GM12878 (cell line): ENCODE results near the gene SOCS1. TPM values are rescaled to one million over a fixed set of nuclear protein-coding genes. Genes with fewer than 3 reads are reported as not detected.

ENCODE experiments used
- ATAC-seq: fragments of 200-7000 bp; cut with Tn5 transposase; 3 replicates; pipeline ENCODE4 v1.9.1; 2020; ENCODE audit warnings: mild to moderate bottlenecking, moderate library complexity
- BruUV-seq: library from RNA; stranded (reverse); fragments of 400-500 nt; replicated peaks from 2 replicates; lab custom pipeline; 2021; lab: Mats Ljungman, UMichigan
- CTCF ChIA-PET: fragments of 300-600 bp; sonication (Branson Sonifier 250); formaldehyde crosslinking; extraction: SDS; loops from one replicate; lab custom pipeline; 2021; ENCODE audit warnings: inconsistent platforms; lab: Yijun Ruan, JAX
- POLR2A ChIA-PET: fragments of 350-600 bp; formaldehyde crosslinking; extraction: SDS; loops from one replicate; lab custom pipeline; 2021; ENCODE audit warnings: inconsistent platforms; lab: Charles Lee
- RAD21 ChIA-PET: fragments of 300-600 bp; sonication (Branson Sonifier 250); formaldehyde crosslinking; loops from one replicate; lab custom pipeline; 2023; ENCODE audit warnings: antibody characterized with exemption; ENCODE audit not compliant: unreplicated experiment; lab: Charles Lee
- SMC1A ChIA-PET: fragments of 300-600 bp; sonication (Branson Sonifier 250); formaldehyde crosslinking; loops from one replicate; lab custom pipeline; 2023; ENCODE audit not compliant: unreplicated experiment, uncharacterized antibody; lab: Charles Lee
- DNase-seq: peaks from one replicate; pipeline ENCODE4 v3.0.0-alpha.2; 2011; ENCODE audit warnings: low read depth, low spot score
- FAIRE-seq: peaks from 3 replicates; lab custom pipeline; 2011; peaks lifted over from hg19 to GRCh38; lab: Jason Lieb, UNC
- H2AFZ ChIP-seq: 2 replicates; pipeline ENCODE4 v1.6.0; 2011; ENCODE audit warnings: low read depth, low read length, control low read depth; ENCODE audit not compliant: control insufficient read depth
- H3K27ac ChIP-seq: 2 replicates; pipeline ENCODE4 v1.5.1; 2011; ENCODE audit warnings: control low read depth; ENCODE audit not compliant: control insufficient read depth, insufficient read depth
- H3K27me3 ChIP-seq, 2 experiments: replicated peaks in 1 of 2; 2 replicates each; pipeline versions ENCODE4 v1.6.0 to v1.6.1; 2011; ENCODE audit warnings: low read length in 1 of 2; ENCODE audit not compliant: control insufficient read depth in 2 of 2, insufficient read depth in 2 of 2
- H3K36me3 ChIP-seq, 2 experiments: 2 replicates each; pipeline ENCODE4 v1.5.1; 2011; ENCODE audit warnings: low read length in 1 of 2; ENCODE audit not compliant: control insufficient read depth in 2 of 2, insufficient read depth in 2 of 2
- H3K4me1 ChIP-seq: 2 replicates; pipeline ENCODE4 v1.6.1; 2011; ENCODE audit warnings: mild to moderate bottlenecking, low read length, moderate library complexity, mixed read lengths; ENCODE audit not compliant: control insufficient read depth, insufficient read depth
- H3K4me2 ChIP-seq: 2 replicates; pipeline ENCODE4 v1.6.0; 2011; ENCODE audit warnings: control low read depth; ENCODE audit not compliant: control insufficient read depth, insufficient read depth
- H3K4me3 ChIP-seq: fragments of 200-600 bp; sonication (generic); 2 replicates; pipeline ENCODE4 v1.5.1; 2016
- H3K79me2 ChIP-seq: 2 replicates; pipeline ENCODE4 v1.6.0; 2011; ENCODE audit warnings: low read length; ENCODE audit not compliant: control insufficient read depth, insufficient read depth
- H3K9ac ChIP-seq: 2 replicates; pipeline ENCODE4 v1.8.0; 2011; ENCODE audit warnings: low read length, control low read depth, mixed read lengths; ENCODE audit not compliant: control insufficient read depth, insufficient read depth
- H3K9me3 ChIP-seq: replicated peaks from 3 replicates; pipeline ENCODE4 v1.5.1; 2011; ENCODE audit warnings: mild to moderate bottlenecking, low read length; ENCODE audit not compliant: control insufficient read depth, insufficient read depth
- H4K20me1 ChIP-seq: 2 replicates; pipeline ENCODE4 v1.6.0; 2011; ENCODE audit not compliant: control insufficient read depth, insufficient read depth
- BCL11A ChIP-seq: IDR thresholded peaks from 2 replicates; pipeline ENCODE4 v1.6.1; 2011; ENCODE audit warnings: low read depth, low read length
- CBX3 ChIP-seq: fragments of 200-600 bp; sonication (generic); IDR thresholded peaks from 2 replicates; pipeline ENCODE4 v1.6.1; 2016; ENCODE audit warnings: low read depth, borderline replicate concordance
- CEBPZ ChIP-seq: fragments of 150-350 bp; IDR thresholded peaks from 2 replicates; pipeline ENCODE4 v1.6.1; 2016; ENCODE audit warnings: low read depth, low read length
- CREB1 ChIP-seq: IDR thresholded peaks from 2 replicates; pipeline ENCODE4 v1.6.1; 2012; ENCODE audit warnings: low read depth, mild to moderate bottlenecking, inconsistent platforms
- GATAD2B ChIP-seq: fragments of 450-650 bp; conservative IDR thresholded peaks from 2 replicates; pipeline ENCODE4 v1.6.1; 2017; ENCODE audit warnings: low read depth, mild to moderate bottlenecking, moderate library complexity
- NR2C1 ChIP-seq: fragments of 450-650 bp; IDR thresholded peaks from 2 replicates; pipeline ENCODE4 v1.6.1; 2017; ENCODE audit warnings: antibody characterized with exemption, mild to moderate bottlenecking, moderate library complexity
- NR2C2 ChIP-seq: IDR thresholded peaks from 2 replicates; pipeline ENCODE4 v1.6.1; 2011; ENCODE audit warnings: borderline replicate concordance, low read depth; ENCODE audit not compliant: control insufficient read depth, insufficient read length
- PAX8 ChIP-seq: fragments of 450-650 bp; IDR thresholded peaks from 2 replicates; pipeline ENCODE4 v1.6.1; 2017; ENCODE audit warnings: mild to moderate bottlenecking, moderate library complexity
- PML ChIP-seq: IDR thresholded peaks from 2 replicates; pipeline ENCODE4 v1.6.1; 2012; ENCODE audit warnings: low read length, inconsistent platforms
- RB1 ChIP-seq: fragments of 450-650 bp; formaldehyde crosslinking; IDR thresholded peaks from 2 replicates; pipeline ENCODE4 v1.6.1; 2017; ENCODE audit warnings: mild to moderate bottlenecking, borderline replicate concordance
- RELA ChIP-seq: fragments of 450-650 bp; IDR thresholded peaks from 2 replicates; pipeline ENCODE4 v1.8.0; 2014; ENCODE audit warnings: borderline replicate concordance; ENCODE audit not compliant: partially characterized antibody
- REST ChIP-seq: IDR thresholded peaks from 2 replicates; pipeline ENCODE4 v1.6.1; 2012; ENCODE audit warnings: mild to moderate bottlenecking, low read depth, low read length
- SIX5 ChIP-seq: IDR thresholded peaks from 2 replicates; pipeline ENCODE4 v1.6.1; 2011; ENCODE audit warnings: mild to moderate bottlenecking, low read depth, low read length, moderate library complexity; ENCODE audit not compliant: severe bottlenecking
- TBL1XR1 ChIP-seq: IDR thresholded peaks from 2 replicates; pipeline ENCODE4 v1.6.1; 2012; ENCODE audit warnings: low read depth, low read length, improper control_type of control experiment
- WGBS: methylation state at CpG from one replicate; pipeline ENCODE4 v1.1.6; 2016; ENCODE audit warnings: low lambda C conversion rate; ENCODE audit not compliant: insufficient replicate concordance, insufficient coverage; ENCODE audit errors: missing lambda C conversion rate; 5-methylcytosine and 5-hydroxymethylcytosine counted together
- in situ Hi-C: fragments of 300-500 bp; cut with MboI; formaldehyde crosslinking; loops from 9 replicates; pipeline ENCODE4 v1.14.3; 2018; ENCODE audit warnings: mixed read lengths
- intact Hi-C: fragments of 100-400 bp; cut with micrococcal nuclease; formaldehyde crosslinking; loops from one replicate; pipeline ENCODE4 v1.14.2; 2022; ENCODE audit not compliant: unreplicated experiment
- polyA plus RNA-seq, 11 experiments: library from polyadenylated mRNA; depleted of rRNA in 4 of 11; unstranded in 6 of 11; stranded (reverse) in 5 of 11; fragments of >200 nt; fragmentation: Nextera tagmentation in 4 of 11; fragmentation: Illumina TruSeq in 1 of 11; extraction: Ambion mirVana in 4 of 11; extraction: Trizol in 1 of 11; gene quantifications; 1 replicate in 1 of 11; 2 replicates in 10 of 11; pipeline versions ENCODE4 v1.2.1 to v1.2.3, GENCODE V29; 2011 to 2016; ENCODE audit warnings: inconsistent platforms in 2 of 11, missing spikeins in 2 of 11, low read depth in 1 of 11
- total RNA-seq, 4 experiments: library from RNA; depleted of rRNA in 3 of 4; stranded (reverse); fragments of >200 nt in 3 of 4; fragmentation: Illumina TruSeq in 1 of 4; extraction: Trizol in 1 of 4; gene quantifications; 2 replicates each; pipeline versions ENCODE4 v1.2.1 to v1.2.3, GENCODE V29; 2013 to 2021

The SOCS1 gene
- total and polyA plus RNA-seq, 10 of the 15 experiments (the other 5 are each of a cell fraction or from before 2014, with no cell fraction given), result 0.42 to 39.8 (median 11.2) TPM

DNA sequence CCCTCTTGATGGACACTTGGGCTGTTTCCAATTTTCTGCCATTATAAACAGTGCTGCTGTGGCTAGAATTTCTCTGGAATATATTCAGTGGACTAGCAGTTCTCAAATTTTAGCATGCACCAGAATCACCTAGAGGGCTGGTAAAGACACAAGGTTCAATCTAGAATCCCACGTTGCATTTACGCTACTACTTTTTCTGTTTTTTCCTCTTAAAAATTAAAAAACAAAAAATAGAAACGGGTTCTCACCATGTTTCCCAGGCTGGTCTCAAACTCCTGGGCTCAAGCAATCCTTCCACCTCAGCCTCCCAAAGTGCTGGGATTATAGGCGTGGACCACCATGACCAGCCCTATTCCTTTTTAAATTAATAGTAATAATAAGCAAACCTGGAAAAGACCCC lies 39.7 kb upstream of the SOCS1 start (continued):
- TF ChIP-seq RB1 (no peak), REST (no peak), RELA (no peak), GATAD2B (no peak), NR2C2 (no peak), NR2C1 (no peak), PAX8 (no peak), CBX3 (no peak)

- ChIA-PET SMC1A (interaction anchor here (0.7 to 1.0 kb wide), 2 partner anchors 9 to 62 kb away, joined by 3 to 4 read pairs; no protein-coding TSS in a partner anchor), RAD21 (interaction anchor here (1.2 to 1.6 kb wide), 2 partner anchors 29 to 36 kb away, joined by 3 to 4 read pairs; partner anchors contain the start of gene SOCS1), POLR2A (interaction anchor here (0.6 to 1.6 kb wide), 2 partner anchors 34 to 62 kb away, joined by 3 to 4 read pairs; no protein-coding TSS in a partner anchor), CTCF (no interaction called here)
- no peak for ATAC-seq
- H3K79me2 ChIP-seq, result no peaks in the 10 kb centered on the region
- intact Hi-C loops (no loop called here), in situ Hi-C loops (no loop called here)
- peaks cover 18% of the 10 kb centered on the region for H3K4me1 ChIP-seq
- no peak overlapping the region for H3K4me3 ChIP-seq
- FAIRE-seq, result no peak
- no peak overlapping the region for H3K4me2 ChIP-seq
- H3K9me3 ChIP-seq, result no peaks in the 10 kb centered on the region
- WGBS, result 45% methylated on average over 7 of the region's 7 CpGs
- no peaks in the 10 kb centered on the region for H3K27me3 ChIP-seq
- no peak overlapping the region for H3K9ac ChIP-seq
- H4K20me1 ChIP-seq, result no peaks in the 10 kb centered on the region
- DNase-seq, result no peak
- BruUV-seq, result no TSS peak
- H3K36me3 ChIP-seq, result no peaks in the 10 kb centered on the region
- H3K27ac ChIP-seq, result no peak overlapping the region
- no peak overlapping the region for H2AFZ ChIP-seq
- TF ChIP-seq SIX5 (no peak), TBL1XR1 (no peak), PML (no peak), CREB1 (no peak), BCL11A (no peak), CEBPZ (no peak)
Observed at GRCh38 chr16:11292076-11292748, 36.2 kb upstream of the SOCS1 start.
